HCT116 (cell line): ENCODE results near the gene APP. TPM values are rescaled to one million over a fixed set of nuclear protein-coding genes. Genes with fewer than 3 reads are reported as not detected.

Experiments
- ATAC-seq: fragments of 200-7000 bp; cut with Tn5 transposase; 2 replicates; pipeline ENCODE4 v1.9.1; 2020; ENCODE audit warnings: mild to moderate bottlenecking, moderate library complexity
- BruUV-seq: library from RNA; stranded (reverse); fragments of 400-500 nt; replicated peaks from 2 replicates; lab custom pipeline; 2021; lab: Mats Ljungman, UMichigan
- CTCF ChIA-PET: fragments of 300-600 bp; sonication (Branson Sonifier 250); formaldehyde crosslinking; loops from one replicate; lab custom pipeline; 2021; ENCODE audit warnings: antibody characterized with exemption; lab: Charles Lee
- POLR2A ChIA-PET: fragments of 300-600, 350-600 bp; sonication (Branson Sonifier 250); formaldehyde crosslinking; loops from one replicate; lab custom pipeline; 2021; ENCODE audit warnings: antibody characterized with exemption; lab: Charles Lee
- RAD21 ChIA-PET, 2 experiments: fragments of 300-600 bp; sonication (Branson Sonifier 250); formaldehyde crosslinking; loops; one replicate each; lab custom pipeline; 2023; ENCODE audit warnings: low total read pairs in 2 of 2; ENCODE audit not compliant: uncharacterized antibody in 2 of 2, unreplicated experiment in 2 of 2, low non-redundant PET in 1 of 2; lab: Charles Lee
- DNase-seq: peaks from one replicate; pipeline ENCODE4 v3.0.0-alpha.2; 2010; ENCODE audit warnings: low read depth, low spot score
- H2AFZ ChIP-seq: fragments of 200-600 bp; shearing (Covaris generic), sonication (generic); 2 replicates; pipeline ENCODE4 v1.6.1; 2017; ENCODE audit warnings: low read depth, mixed run types, mixed read lengths, antibody characterized with exemption, low read length; ENCODE audit not compliant: poor library complexity, severe bottlenecking
- H3K27ac ChIP-seq: 2 replicates; pipeline ENCODE4 v1.5.1; 2012; ENCODE audit warnings: low read depth, low read length
- H3K27me3 ChIP-seq: fragments of 200-600 bp; sonication (generic); 2 replicates; pipeline ENCODE4 v1.6.1; 2016; ENCODE audit warnings: mixed run types, low read length, mixed read lengths; ENCODE audit not compliant: insufficient read depth
- H3K36me3 ChIP-seq, 2 experiments: fragments of 200-500 bp in 1 of 2; fragments of 200-600 bp in 1 of 2; sonication (Bioruptor generic) in 1 of 2; sonication (generic) in 1 of 2; 2 replicates each; pipeline versions ENCODE4 v1.5.1 to v1.6.1; 2014 to 2016; ENCODE audit warnings: low read length in 2 of 2, inconsistent platforms in 1 of 2, mixed read lengths in 1 of 2, mixed run types in 1 of 2; ENCODE audit not compliant: insufficient read depth in 2 of 2, control insufficient read depth in 1 of 2
- H3K4me1 ChIP-seq, 2 experiments: fragments of 200-600 bp in 1 of 2; sonication (generic) in 1 of 2; 2 replicates each; pipeline versions ENCODE4 v1.5.1 to v1.6.1; 2012 to 2017; ENCODE audit warnings: low read length in 2 of 2, inconsistent platforms in 1 of 2, mild to moderate bottlenecking in 1 of 2, mixed read lengths in 1 of 2, mixed run types in 1 of 2, moderate library complexity in 1 of 2; ENCODE audit not compliant: insufficient read depth in 2 of 2, control insufficient read depth in 1 of 2
- H3K4me2 ChIP-seq: fragments of 200-600 bp; sonication (generic); 2 replicates; pipeline ENCODE4 v1.6.1; 2017; ENCODE audit warnings: mixed run types, low read length, mixed read lengths
- H3K4me3 ChIP-seq, 2 experiments: fragments of 200-600 bp in 1 of 2; sonication (generic) in 1 of 2; replicated peaks in 1 of 2; 2 replicates each; pipeline ENCODE4 v1.5.1; 2011 to 2016; ENCODE audit warnings: low read length in 2 of 2, control low read depth in 1 of 2, low read depth in 1 of 2, mild to moderate bottlenecking in 1 of 2, mixed read lengths in 1 of 2, mixed run types in 1 of 2
- H3K79me2 ChIP-seq: fragments of 200-600 bp; sonication (generic); 2 replicates; pipeline ENCODE4 v1.6.1; 2017; ENCODE audit warnings: mild to moderate bottlenecking, mixed run types, low read length, moderate library complexity, mixed read lengths; ENCODE audit not compliant: insufficient read depth
- H3K9ac ChIP-seq: fragments of 200-600 bp; sonication (generic); 2 replicates; pipeline ENCODE4 v1.6.1; 2016; ENCODE audit warnings: low read length, mixed read lengths
- H3K9me2 ChIP-seq: fragments of 200-600 bp; sonication (generic), shearing (Covaris generic); 2 replicates; pipeline ENCODE4 v1.6.1; 2017; ENCODE audit warnings: mixed run types, mild to moderate bottlenecking, moderate library complexity; ENCODE audit not compliant: insufficient read depth
- H3K9me3 ChIP-seq, 2 experiments: fragments of 200-500 bp in 1 of 2; fragments of 200-600 bp in 1 of 2; sonication (Bioruptor generic) in 1 of 2; sonication (generic) in 1 of 2; 2 replicates each; pipeline ENCODE4 v1.6.1; 2014 to 2017; ENCODE audit warnings: low read length in 2 of 2, mixed read lengths in 2 of 2, inconsistent platforms in 1 of 2, low read depth in 1 of 2, mild to moderate bottlenecking in 1 of 2, mixed run types in 1 of 2, moderate library complexity in 1 of 2; ENCODE audit not compliant: control insufficient read depth in 1 of 2, insufficient read depth in 1 of 2
- H4K20me1 ChIP-seq: fragments of 200-600 bp; sonication (generic), shearing (Covaris generic); 2 replicates; pipeline ENCODE4 v1.6.1; 2017; ENCODE audit warnings: mixed run types, mild to moderate bottlenecking, moderate library complexity; ENCODE audit not compliant: insufficient read depth
- CBX3 ChIP-seq: IDR thresholded peaks from 2 replicates; pipeline ENCODE4 v1.6.1; 2012; ENCODE audit warnings: low read depth
- EZH2 ChIP-seq: fragments of 200-600 bp; sonication (generic); IDR thresholded peaks from 2 replicates; pipeline ENCODE4 v1.6.1; 2017; ENCODE audit warnings: antibody characterized with exemption, mixed run types
- POLR2A ChIP-seq: IDR thresholded peaks from 2 replicates; pipeline ENCODE4 v1.7.0; 2011; ENCODE audit warnings: borderline replicate concordance; ENCODE audit not compliant: insufficient read depth, insufficient read length; ENCODE audit errors: extremely low read depth
- POLR2AphosphoS5 ChIP-seq: IDR thresholded peaks from 2 replicates; pipeline ENCODE4 v1.6.1; 2011; ENCODE audit warnings: mild to moderate bottlenecking, low read depth, low read length, moderate library complexity
- RAD21 ChIP-seq: IDR thresholded peaks from 2 replicates; pipeline ENCODE4 v1.6.1; 2012; ENCODE audit warnings: low read depth, mild to moderate bottlenecking
- TCF7L2 ChIP-seq: IDR thresholded peaks from 2 replicates; pipeline ENCODE4 v1.7.0; 2011; ENCODE audit warnings: borderline replicate concordance, inconsistent platforms; ENCODE audit not compliant: insufficient read depth, insufficient read length; ENCODE audit errors: extremely low read depth
- intact Hi-C: fragments of 100-400 bp; cut with micrococcal nuclease; formaldehyde crosslinking; loops from 2 replicates; pipeline ENCODE4 v1.10.0; 2022
- total RNA-seq: library from RNA; stranded (reverse); gene quantifications from one replicate; pipeline ENCODE4 v1.2.1, GENCODE V29; 2021; ENCODE audit not compliant: unreplicated experiment
- TF ChIP-seq, protein P1 (sequence below): IDR thresholded peaks from 2 replicates; pipeline ENCODE4 v1.6.1; 2012
- TF ChIP-seq, protein P2 (sequence below): IDR thresholded peaks from 2 replicates; pipeline ENCODE4 v1.6.1; 2012; ENCODE audit warnings: low read depth
- TF ChIP-seq, protein P3 (sequence below): IDR thresholded peaks from 2 replicates; pipeline ENCODE4 v1.6.1; 2011; ENCODE audit warnings: mild to moderate bottlenecking, low read length, moderate library complexity; ENCODE audit not compliant: insufficient replicate concordance; ENCODE audit errors: extremely low read depth

The APP gene
- total RNA-seq, 1 experiment from 2014 or later: 267 TPM

DNA sequence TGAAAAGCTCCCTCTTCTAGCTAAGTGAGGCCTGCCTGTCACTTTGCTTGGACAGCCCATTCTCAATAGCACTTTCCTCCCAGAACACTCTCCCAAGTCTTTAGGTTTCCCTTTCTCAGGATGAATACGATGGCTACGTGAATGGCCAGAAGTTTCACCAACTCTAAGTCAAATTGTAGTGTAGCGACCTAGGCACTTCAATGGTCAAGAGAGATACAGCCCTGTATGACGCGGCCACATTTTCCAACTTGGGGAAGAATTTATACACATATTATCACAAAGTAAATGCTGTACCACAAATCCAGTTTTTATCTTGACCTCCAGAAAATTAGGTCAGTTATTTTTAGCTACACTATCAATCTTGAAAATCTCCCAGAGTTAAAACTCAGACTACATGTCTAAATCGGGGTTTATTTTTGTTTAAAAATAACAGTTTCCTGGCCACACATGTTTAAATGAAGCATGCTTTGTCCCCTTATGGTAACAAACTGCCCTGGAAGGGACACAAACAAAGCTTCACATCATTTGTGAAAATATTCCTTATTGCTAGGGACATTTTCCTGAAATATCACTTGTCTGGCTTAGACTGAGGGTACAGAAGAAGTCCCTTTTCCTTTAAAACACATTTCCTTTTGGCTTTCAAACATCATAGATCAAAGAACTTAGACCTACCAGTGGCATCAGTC, 243.2 kb downstream of the APP start:
- no peaks in the 10 kb centered on the region for H4K20me1 ChIP-seq
- no peaks in the 10 kb centered on the region for H3K9me3 ChIP-seq
- no peaks in the 10 kb centered on the region for H3K27me3 ChIP-seq
- CTCF ChIA-PET: no interaction called here
- no TSS peak for BruUV-seq
- no peak overlapping the region for H2AFZ ChIP-seq
- H3K4me1 ChIP-seq: no peaks in the 10 kb centered on the region
- intact Hi-C loops: no loop called here
- no peak for TF ChIP-seq EZH2
- TF ChIP-seq RAD21: no peak
- TF ChIP-seq TCF7L2: no peak
- no peak for TF ChIP-seq POLR2AphosphoS5
- no peak for TF ChIP-seq POLR2A
- TF ChIP-seq, protein P1, sequence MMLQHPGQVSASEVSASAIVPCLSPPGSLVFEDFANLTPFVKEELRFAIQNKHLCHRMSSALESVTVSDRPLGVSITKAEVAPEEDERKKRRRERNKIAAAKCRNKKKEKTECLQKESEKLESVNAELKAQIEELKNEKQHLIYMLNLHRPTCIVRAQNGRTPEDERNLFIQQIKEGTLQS: no peak
- TF ChIP-seq CBX3: no peak
- TF ChIP-seq, protein P2, sequence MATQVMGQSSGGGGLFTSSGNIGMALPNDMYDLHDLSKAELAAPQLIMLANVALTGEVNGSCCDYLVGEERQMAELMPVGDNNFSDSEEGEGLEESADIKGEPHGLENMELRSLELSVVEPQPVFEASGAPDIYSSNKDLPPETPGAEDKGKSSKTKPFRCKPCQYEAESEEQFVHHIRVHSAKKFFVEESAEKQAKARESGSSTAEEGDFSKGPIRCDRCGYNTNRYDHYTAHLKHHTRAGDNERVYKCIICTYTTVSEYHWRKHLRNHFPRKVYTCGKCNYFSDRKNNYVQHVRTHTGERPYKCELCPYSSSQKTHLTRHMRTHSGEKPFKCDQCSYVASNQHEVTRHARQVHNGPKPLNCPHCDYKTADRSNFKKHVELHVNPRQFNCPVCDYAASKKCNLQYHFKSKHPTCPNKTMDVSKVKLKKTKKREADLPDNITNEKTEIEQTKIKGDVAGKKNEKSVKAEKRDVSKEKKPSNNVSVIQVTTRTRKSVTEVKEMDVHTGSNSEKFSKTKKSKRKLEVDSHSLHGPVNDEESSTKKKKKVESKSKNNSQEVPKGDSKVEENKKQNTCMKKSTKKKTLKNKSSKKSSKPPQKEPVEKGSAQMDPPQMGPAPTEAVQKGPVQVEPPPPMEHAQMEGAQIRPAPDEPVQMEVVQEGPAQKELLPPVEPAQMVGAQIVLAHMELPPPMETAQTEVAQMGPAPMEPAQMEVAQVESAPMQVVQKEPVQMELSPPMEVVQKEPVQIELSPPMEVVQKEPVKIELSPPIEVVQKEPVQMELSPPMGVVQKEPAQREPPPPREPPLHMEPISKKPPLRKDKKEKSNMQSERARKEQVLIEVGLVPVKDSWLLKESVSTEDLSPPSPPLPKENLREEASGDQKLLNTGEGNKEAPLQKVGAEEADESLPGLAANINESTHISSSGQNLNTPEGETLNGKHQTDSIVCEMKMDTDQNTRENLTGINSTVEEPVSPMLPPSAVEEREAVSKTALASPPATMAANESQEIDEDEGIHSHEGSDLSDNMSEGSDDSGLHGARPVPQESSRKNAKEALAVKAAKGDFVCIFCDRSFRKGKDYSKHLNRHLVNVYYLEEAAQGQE: no peak
- TF ChIP-seq, protein P3, sequence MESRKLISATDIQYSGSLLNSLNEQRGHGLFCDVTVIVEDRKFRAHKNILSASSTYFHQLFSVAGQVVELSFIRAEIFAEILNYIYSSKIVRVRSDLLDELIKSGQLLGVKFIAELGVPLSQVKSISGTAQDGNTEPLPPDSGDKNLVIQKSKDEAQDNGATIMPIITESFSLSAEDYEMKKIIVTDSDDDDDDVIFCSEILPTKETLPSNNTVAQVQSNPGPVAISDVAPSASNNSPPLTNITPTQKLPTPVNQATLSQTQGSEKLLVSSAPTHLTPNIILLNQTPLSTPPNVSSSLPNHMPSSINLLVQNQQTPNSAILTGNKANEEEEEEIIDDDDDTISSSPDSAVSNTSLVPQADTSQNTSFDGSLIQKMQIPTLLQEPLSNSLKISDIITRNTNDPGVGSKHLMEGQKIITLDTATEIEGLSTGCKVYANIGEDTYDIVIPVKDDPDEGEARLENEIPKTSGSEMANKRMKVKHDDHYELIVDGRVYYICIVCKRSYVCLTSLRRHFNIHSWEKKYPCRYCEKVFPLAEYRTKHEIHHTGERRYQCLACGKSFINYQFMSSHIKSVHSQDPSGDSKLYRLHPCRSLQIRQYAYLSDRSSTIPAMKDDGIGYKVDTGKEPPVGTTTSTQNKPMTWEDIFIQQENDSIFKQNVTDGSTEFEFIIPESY: no peak
- ATAC-seq (no peak), DNase-seq (no peak)
- no peak overlapping the region for H3K9ac ChIP-seq
- H3K79me2 ChIP-seq: no peaks in the 10 kb centered on the region
- no peaks in the 10 kb centered on the region for H3K36me3 ChIP-seq
- RAD21 ChIA-PET: no interaction called here
- no peak overlapping the region for H3K27ac ChIP-seq
- no peak overlapping the region for H3K4me3 ChIP-seq
- POLR2A ChIA-PET: no interaction called here
- no peak overlapping the region for H3K4me2 ChIP-seq
- no peaks in the 10 kb centered on the region for H3K9me2 ChIP-seq
